HepG2 (cell line): ENCODE measurements around the gene ZNF567. TPM values are rescaled to one million over a fixed set of nuclear protein-coding genes. Genes with fewer than 3 reads are reported as not detected.

Source experiments
- AKAP8 ChIP-seq: sonication (generic); formaldehyde crosslinking; IDR thresholded peaks from 2 replicates; pipeline ENCODE4 v1.5.1; 2020; ENCODE audit warnings: mild to moderate bottlenecking, missing genetic modification reagents
- CBX2 ChIP-seq, 2 experiments: fragments of 200-600 bp in 1 of 2; sonication (generic); formaldehyde crosslinking in 1 of 2; IDR thresholded peaks; 2 replicates each; pipeline versions ENCODE4 v1.7.0 to v1.8.1; 2018 to 2022; ENCODE audit warnings: low read depth in 2 of 2, low read length in 1 of 2, mild to moderate bottlenecking in 1 of 2, missing genetic modification reagents in 1 of 2
- GTF2F1 ChIP-seq: fragments of 150-350 bp; IDR thresholded peaks from 2 replicates; pipeline ENCODE4 v1.6.1; 2014; ENCODE audit warnings: low read length
- HOXA5 ChIP-seq: sonication (generic); formaldehyde crosslinking; IDR thresholded peaks from 2 replicates; pipeline ENCODE4 v1.4.0; 2020; ENCODE audit warnings: missing genetic modification reagents
- PHF8 ChIP-seq: sonication (generic); formaldehyde crosslinking; IDR thresholded peaks from 2 replicates; pipeline ENCODE4 v1.5.0; 2020; ENCODE audit warnings: missing genetic modification reagents
- REL ChIP-seq: sonication (generic); formaldehyde crosslinking; conservative IDR thresholded peaks from 2 replicates; pipeline ENCODE4 v1.8.0; 2022; ENCODE audit warnings: mild to moderate bottlenecking, missing genetic modification reagents, moderate library complexity
- SSRP1 ChIP-seq: IDR thresholded peaks from 2 replicates; pipeline ENCODE4 v1.6.1; 2016; ENCODE audit warnings: control low read depth
- ZFP62 ChIP-seq: sonication (generic); formaldehyde crosslinking; IDR thresholded peaks from 2 replicates; pipeline ENCODE4 v1.4.0; 2020; ENCODE audit warnings: missing genetic modification reagents
- ZNF543 ChIP-seq: sonication (generic); formaldehyde crosslinking; IDR thresholded peaks from 2 replicates; pipeline ENCODE4 v1.4.0; 2020; ENCODE audit warnings: mild to moderate bottlenecking, missing genetic modification reagents
- ZNF598 ChIP-seq: sonication (generic); formaldehyde crosslinking; IDR thresholded peaks from 2 replicates; pipeline ENCODE4 v1.5.1; 2020; ENCODE audit warnings: mild to moderate bottlenecking, missing genetic modification reagents, borderline replicate concordance
- ZSCAN25 ChIP-seq: sonication (generic); formaldehyde crosslinking; IDR thresholded peaks from 2 replicates; pipeline ENCODE4 v1.8.0; 2022; ENCODE audit warnings: mild to moderate bottlenecking, missing genetic modification reagents
- polyA plus RNA-seq, 8 experiments: library from polyadenylated mRNA; depleted of rRNA in 3 of 8; stranded (reverse) in 7 of 8; unstranded in 1 of 8; fragments of >200 nt; fragmentation: Illumina TruSeq in 4 of 8; extraction: Trizol in 4 of 8; gene quantifications; 2 replicates each; pipeline versions ENCODE4 v1.2.1 to v1.2.3, GENCODE V29; 2011 to 2016; ENCODE audit warnings: low read depth in 4 of 8, missing spikeins in 1 of 8, mixed read lengths in 1 of 8; ENCODE audit not compliant: insufficient read depth in 1 of 8
- total RNA-seq, 5 experiments: library from RNA; depleted of rRNA; stranded (reverse); fragments of >200 nt; fragmentation: Illumina TruSeq; extraction: Trizol; gene quantifications; 2 replicates each; pipeline ENCODE4 v1.2.3, GENCODE V29; 2016; ENCODE audit warnings: low read depth in 1 of 5
- TF ChIP-seq, protein P1 (sequence below), 2 experiments: sonication (generic) in 1 of 2; formaldehyde crosslinking in 1 of 2; IDR thresholded peaks; 2 replicates each; pipeline versions ENCODE4 v1.4.0 to v1.6.1; 2016 to 2020; ENCODE audit warnings: borderline replicate concordance in 1 of 2, low read depth in 1 of 2, mild to moderate bottlenecking in 1 of 2, missing genetic modification reagents in 1 of 2
- TF ChIP-seq, protein P2 (sequence below): sonication (generic); formaldehyde crosslinking; IDR thresholded peaks from one replicate; pipeline ENCODE4 v1.5.1; 2020; ENCODE audit warnings: mild to moderate bottlenecking, missing genetic modification reagents; ENCODE audit errors: not compliant biosample characterization
- TF ChIP-seq, protein P3 (sequence below): sonication (generic); formaldehyde crosslinking; IDR thresholded peaks from 2 replicates; pipeline ENCODE4 v1.8.0; 2022; ENCODE audit warnings: missing genetic modification reagents, mild to moderate bottlenecking, inconsistent platforms, borderline replicate concordance

Gene ZNF567
- total and polyA plus RNA-seq, 2 of the 13 experiments (the other 11 are each of a cell fraction or from before 2014, with no cell fraction given), result 3.1 to 6.8 TPM

DNA sequence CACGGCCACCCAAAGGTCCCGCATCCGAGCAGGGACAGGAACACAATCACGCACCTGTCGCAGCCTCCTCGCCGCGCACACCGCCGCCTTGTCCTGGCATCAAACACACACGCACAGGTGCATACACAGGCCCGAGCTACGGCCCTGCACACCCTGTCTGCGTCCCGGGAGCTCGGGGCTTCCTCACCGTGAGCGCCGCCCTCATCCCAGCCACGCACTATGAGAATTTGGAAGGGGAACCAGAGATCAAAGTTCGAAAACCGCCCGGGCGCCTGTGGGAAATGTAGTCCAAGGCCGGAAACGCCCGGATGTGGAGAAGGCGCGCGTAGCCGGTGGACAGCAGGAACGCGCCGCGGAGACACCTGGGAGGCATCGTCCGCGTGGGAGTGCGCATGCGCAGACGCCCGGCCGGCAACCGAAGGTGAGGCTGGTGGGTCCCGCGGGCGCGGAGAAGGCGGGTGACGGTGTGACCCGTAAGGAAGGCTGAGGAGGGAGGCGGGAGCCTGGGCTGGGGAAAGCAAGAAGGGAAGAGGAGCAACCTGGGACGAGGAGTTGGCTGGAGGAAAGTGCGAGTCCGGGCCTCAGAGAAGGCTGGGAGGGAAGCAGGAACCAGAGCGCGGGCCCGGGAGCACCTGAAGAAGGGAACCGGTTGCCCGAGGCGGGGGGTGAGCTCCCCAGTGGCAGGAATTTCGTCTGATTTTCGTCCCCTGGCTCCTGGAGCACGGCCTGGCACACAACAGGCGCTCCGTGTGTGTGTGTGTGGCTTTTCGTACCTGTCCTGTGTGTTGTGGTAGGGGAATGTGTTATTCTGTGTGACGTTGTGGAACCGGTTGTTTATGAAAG is at the start of gene ZNF567 (continued):
- TF ChIP-seq, protein P1, sequence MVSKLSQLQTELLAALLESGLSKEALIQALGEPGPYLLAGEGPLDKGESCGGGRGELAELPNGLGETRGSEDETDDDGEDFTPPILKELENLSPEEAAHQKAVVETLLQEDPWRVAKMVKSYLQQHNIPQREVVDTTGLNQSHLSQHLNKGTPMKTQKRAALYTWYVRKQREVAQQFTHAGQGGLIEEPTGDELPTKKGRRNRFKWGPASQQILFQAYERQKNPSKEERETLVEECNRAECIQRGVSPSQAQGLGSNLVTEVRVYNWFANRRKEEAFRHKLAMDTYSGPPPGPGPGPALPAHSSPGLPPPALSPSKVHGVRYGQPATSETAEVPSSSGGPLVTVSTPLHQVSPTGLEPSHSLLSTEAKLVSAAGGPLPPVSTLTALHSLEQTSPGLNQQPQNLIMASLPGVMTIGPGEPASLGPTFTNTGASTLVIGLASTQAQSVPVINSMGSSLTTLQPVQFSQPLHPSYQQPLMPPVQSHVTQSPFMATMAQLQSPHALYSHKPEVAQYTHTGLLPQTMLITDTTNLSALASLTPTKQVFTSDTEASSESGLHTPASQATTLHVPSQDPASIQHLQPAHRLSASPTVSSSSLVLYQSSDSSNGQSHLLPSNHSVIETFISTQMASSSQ (IDR thresholded peaks at IDR 0.05; ENCODE audit: low read depth), result no peak
- TF ChIP-seq, protein P1 (CRISPR knock-in tag; IDR thresholded peaks at IDR 0.05; ENCODE audit: borderline replicate concordance), result peak; percentile 53; the same call in 1 of the 2 replicates
- TF ChIP-seq ZFP62, result no peak
- TF ChIP-seq PHF8 (CRISPR knock-in tag), result peak; percentile 83
- peak; percentile 79; the same call in 1 of the 2 replicates for TF ChIP-seq ZNF598 (CRISPR knock-in tag)
- no peak for TF ChIP-seq REL (CRISPR knock-in tag)
- TF ChIP-seq AKAP8 (CRISPR knock-in tag), result no peak
- TF ChIP-seq, protein P2, sequence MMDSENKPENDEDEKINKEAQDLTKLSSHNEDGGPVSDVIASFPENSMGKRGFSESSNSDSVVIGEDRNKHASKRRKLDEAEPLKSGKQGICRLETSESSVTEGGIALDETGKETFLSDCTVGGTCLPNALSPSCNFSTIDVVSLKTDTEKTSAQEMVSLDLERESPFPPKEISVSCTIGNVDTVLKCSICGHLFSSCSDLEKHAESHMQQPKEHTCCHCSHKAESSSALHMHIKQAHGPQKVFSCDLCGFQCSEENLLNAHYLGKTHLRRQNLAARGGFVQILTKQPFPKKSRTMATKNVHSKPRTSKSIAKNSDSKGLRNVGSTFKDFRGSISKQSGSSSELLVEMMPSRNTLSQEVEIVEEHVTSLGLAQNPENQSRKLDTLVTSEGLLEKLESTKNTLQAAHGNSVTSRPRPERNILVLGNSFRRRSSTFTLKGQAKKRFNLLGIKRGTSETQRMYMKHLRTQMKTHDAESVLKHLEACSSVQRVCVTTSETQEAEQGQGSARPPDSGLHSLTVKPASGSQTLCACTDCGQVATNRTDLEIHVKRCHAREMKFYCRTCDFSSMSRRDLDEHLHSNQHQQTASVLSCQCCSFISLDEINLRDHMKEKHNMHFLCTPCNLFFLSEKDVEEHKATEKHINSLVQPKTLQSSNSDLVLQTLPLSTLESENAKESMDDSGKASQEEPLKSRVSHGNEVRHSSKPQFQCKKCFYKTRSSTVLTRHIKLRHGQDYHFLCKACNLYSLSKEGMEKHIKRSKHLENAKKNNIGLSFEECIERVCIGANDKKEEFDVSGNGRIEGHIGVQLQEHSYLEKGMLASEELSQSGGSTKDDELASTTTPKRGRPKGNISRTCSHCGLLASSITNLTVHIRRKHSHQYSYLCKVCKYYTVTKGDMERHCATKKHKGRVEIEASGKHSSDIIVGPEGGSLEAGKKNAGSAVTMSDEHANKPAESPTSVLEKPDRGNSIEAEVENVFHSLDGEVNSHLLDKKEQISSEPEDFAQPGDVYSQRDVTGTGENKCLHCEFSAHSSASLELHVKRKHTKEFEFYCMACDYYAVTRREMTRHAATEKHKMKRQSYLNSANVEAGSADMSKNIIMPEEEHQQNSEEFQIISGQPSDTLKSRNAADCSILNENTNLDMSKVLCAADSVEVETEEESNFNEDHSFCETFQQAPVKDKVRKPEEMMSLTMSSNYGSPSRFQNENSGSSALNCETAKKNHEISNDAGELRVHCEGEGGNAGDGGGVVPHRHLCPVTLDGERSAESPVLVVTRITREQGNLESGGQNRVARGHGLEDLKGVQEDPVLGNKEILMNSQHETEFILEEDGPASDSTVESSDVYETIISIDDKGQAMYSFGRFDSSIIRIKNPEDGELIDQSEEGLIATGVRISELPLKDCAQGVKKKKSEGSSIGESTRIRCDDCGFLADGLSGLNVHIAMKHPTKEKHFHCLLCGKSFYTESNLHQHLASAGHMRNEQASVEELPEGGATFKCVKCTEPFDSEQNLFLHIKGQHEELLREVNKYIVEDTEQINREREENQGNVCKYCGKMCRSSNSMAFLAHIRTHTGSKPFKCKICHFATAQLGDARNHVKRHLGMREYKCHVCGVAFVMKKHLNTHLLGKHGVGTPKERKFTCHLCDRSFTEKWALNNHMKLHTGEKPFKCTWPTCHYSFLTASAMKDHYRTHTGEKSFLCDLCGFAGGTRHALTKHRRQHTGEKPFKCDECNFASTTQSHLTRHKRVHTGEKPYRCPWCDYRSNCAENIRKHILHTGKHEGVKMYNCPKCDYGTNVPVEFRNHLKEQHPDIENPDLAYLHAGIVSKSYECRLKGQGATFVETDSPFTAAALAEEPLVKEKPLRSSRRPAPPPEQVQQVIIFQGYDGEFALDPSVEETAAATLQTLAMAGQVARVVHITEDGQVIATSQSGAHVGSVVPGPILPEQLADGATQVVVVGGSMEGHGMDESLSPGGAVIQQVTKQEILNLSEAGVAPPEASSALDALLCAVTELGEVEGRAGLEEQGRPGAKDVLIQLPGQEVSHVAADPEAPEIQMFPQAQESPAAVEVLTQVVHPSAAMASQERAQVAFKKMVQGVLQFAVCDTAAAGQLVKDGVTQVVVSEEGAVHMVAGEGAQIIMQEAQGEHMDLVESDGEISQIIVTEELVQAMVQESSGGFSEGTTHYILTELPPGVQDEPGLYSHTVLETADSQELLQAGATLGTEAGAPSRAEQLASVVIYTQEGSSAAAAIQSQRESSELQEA (CRISPR knock-in tag), result peak; percentile 79
- TF ChIP-seq, protein P3, sequence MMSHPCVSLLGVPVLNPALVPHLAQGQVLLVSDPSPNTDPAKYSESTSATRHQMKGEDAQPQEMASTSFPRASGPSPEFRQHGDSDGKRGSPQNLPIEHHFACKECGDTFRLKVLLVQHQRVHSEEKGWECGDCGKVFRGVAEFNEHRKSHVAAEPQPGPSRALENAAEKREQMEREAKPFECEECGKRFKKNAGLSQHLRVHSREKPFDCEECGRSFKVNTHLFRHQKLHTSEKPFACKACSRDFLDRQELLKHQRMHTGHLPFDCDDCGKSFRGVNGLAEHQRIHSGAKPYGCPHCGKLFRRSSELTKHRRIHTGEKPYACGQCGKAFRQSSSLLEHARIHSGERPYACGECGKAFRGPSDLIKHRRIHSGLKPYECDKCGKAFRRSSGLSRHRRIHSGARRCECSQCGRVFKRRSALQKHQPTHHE, result peak; percentile 47; the same call in 1 of the 2 replicates
- no peak for TF ChIP-seq HOXA5 (CRISPR knock-in tag)
- no peak for TF ChIP-seq ZNF543 (CRISPR knock-in tag)
- no peak for TF ChIP-seq SSRP1 (CRISPR knock-in tag)
- 0 out of 2 replicates have a peak, but pooled peaks have one; percentile 31 for TF ChIP-seq ZSCAN25 (CRISPR knock-in tag)
- no peak for TF ChIP-seq GTF2F1
- no peak for TF ChIP-seq CBX2 (IDR thresholded peaks at IDR 0.05; ENCODE audit: low read depth, low read length)
- TF ChIP-seq CBX2 (CRISPR knock-in tag; IDR thresholded peaks at IDR 0.05; ENCODE audit: low read depth), result no peak
